HG03103 (cell line): ENCODE results near the gene SLC22A4.

Source experiments
- ATAC-seq: cut with Tn5 transposase; IDR thresholded peaks from one replicate; pipeline ENCODE4 v1.9.1; 2021; ENCODE audit warnings: low read depth; ENCODE audit not compliant: unreplicated experiment

Gene SLC22A4

DNA sequence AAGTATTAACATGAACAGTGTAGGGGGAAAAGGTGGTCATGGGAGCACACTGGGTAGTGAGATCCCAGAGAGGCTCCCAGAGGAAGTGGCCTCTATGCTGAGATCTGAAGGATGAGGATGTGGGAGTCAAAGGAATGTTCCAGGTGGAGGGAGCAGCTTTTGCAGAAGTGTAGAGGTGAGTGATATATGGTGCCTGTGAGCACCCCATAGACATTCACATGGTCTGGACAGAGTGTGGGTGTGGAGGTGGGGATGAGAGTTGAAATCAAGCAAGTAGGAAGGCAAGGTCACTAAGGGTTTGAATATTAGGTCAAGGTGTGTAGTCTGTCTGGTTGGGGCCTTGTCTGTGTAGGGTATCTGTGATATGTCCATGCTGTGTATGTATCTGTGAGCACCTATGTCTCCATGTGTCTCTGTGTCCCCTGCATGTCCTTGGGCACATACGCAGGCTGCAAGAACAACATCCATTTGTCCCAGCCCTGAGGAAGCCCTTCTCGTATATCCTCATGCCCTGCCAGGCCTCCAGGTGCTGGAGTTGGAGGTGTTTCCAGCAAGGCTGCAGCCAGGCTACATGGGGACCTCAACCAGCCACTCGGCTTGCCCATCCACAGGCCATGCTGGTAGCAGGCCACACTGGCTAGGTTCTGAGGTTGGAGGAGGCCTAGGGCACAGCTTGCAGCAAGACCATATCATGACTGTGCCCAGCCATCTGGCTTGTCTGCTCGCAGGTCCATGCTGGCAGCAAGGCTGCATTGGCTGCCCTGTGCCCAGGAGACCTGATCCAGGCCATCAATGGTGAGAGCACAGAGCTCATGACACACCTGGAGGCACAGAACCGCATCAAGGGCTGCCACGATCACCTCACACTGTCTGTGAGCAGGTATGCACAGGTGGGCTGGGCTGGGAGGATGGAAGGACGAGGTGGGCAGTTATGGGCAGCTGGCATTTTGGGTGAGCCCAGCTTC is 32.0 kb upstream of the SLC22A4 start:
- ATAC-seq, result no peak

DNA sequence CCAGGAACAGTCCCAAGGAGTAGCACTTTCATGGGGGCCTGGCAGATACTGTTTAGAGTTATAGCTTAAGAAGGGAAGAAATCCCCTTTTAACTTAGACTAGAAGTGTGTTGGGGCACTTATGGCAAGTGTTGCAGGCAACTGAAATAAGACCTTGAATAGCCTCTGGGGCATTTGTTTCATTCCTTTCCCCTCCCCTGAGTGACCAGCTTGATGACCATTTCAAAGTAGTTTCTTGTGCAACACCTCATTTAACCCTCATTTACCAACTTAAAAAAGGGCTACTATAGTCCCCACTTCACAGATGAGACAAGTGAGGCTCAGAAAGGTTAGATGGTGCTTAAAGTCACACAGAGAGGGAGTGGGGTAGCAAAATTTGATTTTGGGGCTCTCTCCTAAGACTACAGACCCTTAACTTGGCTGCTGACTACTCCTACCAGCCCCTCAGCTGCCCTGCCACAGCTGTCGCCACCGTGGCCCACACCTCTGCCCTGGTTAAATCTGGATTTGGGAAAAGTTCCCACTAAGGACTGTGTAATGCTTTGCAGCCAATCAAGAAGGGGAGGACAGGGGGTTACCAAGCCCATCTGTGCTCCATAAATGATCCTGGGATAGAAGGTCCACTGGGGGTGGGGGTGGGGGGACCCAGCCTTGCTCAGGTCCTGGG is 31.2 kb upstream of the SLC22A4 start:
- no peak for ATAC-seq

DNA sequence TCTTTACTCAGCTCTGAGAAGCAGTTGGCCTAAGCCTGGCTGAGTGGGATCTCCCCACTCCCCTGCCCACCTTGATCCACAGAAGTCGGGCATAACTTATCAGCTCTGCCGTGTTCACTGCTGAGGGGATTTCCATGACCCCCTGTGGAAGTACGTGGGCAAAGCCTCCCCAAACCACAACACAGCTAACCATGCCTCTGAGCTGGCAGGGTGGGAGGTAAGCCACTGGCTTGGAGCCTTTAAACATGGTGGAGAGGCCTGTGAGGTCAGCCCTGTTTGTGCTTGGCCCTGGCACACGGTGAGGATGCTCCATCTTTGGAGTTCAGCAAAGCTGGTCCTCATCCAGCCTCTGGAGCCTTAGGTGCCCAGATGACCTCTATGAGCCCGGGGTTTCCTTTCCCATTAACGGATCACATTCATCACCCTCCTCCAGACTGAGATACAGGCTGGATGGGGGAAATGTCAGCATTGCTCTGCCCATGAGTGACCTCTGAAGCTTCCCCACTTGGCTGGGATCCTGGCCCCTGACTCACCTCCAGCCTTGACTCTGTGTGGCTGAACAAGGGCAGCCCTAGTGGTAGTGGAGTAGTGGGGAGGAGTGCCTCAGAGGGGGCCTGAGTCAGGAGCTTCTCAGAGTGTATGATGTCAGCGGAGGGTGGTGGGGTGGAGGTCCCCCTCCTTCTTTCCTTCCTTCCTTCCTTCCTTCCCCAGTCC is 30.5 kb upstream of the SLC22A4 start:
- no peak for ATAC-seq

DNA sequence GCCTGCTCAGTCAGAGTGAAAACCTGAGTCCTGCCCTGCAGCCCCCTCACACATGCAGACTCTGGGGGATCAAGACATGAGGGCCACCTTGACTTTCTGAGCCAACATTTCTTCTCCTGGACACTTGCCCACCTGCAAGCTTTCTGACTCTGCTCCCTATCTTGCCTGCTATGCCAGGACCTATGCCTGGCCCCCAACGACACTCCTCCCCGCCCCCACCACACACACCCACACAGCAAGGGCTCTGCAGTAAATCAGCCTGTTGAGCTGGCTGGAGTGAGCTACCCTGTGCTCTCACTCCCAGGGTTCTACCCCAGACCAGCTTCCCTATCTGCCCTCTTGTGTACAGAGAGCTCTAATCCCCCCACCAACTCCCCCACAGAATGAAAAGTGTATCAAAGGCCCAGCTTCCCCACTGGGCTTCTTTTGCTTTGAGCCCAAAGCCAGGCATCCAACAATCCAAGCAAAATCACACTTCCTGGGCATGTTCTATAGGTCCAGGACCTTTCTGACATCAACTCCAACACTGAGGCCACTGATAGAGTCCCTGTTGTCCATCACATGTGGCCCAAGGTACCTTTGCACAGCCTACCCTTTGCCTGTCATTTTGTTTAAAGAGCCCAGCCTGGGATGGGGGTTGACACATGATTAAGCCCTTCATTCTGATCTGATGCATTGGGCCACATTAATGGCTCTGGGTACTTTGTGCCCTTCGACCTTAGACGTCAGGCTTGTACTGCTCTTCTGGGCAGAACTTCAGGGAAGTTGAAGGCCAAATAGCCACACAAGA is 29.5 kb upstream of the SLC22A4 start:
- ATAC-seq, result no peak

DNA sequence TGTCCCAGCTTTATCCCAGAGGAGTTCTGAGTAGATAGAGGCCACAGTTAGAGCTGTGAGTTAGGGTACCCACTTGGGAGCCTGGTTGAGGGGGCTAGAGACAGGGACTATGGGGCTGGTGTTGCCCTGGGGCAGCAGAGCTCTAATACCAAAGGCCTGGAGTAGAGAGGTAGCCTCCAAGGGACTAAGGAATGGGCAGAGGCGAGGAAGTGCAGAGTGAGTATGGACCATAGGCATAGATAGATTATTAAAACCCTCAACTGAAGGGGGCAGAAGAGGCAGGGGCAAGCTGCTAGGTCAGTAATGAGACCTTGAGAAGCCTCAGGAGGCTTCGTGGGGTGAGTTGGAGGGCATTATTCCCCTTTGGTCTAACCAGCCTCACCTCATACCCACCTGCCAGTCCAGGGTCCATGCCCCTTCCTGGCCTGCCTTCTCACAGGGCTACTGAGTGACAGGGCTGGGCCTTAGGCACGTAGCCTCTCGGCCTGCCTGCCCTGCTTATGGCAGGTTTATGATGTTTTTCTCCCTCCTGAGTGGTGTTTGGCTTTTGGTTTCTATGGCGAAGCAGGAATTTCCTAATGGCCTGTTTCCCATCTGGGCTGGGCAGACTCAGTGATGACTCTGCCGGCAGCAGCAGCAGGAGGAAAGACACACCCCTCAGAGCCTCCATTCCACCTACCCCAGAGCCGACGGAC is 28.7 kb upstream of the SLC22A4 start:
- no peak for ATAC-seq

DNA sequence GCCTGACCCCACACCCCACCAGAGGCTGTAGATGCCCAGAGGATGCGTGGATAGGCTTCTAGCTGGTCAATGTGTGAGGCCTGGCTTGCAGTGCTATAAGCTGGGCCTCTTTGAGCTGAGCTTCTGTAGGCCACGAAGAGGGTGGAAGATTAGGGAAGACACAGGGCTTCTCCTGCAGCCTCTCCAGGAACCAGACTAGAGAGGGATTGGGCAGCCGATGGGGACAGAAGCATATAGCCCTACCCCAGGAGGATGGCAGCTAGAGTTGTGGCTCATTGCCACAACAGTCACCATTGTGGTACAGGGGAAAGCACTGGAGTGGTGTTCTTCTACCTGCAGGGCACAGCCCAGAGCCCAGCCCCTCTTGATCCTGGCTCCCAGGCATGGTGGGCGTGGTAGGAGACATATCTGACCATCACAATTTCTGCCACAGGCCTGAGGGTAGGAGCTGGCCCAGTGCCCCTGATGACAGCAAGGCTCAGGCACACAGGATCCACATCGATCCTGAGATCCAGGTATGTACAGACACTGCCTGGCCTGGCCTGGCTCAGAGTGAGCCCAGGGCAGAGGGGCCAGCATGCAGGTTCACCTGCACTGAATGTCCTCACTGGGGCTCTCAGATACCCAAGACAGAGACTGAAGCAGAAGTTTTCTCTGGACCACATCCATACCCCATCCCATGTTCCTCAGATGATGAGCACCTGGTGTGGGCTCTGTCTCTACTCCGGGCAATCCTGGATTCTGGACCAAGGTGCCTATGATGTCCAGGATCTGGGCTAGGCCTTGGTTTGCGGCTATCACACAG is 28.0 kb upstream of the SLC22A4 start:
- ATAC-seq, result no peak

DNA sequence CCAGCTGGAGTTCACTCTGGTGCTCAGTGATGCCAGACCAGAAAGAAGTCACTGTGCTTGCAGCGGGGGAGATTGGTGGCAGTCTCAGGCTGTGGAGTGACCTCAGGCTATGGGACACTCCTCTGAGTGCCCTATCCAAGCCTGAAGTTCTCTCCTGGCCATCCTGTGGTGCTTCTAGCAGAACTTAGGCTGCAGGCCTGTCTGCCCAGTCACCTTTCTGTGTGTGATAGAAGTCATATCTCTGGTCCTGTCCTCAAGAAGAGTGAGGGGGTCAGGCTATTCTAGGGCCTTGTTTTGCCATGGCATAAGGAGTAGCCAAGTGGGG is 27.4 kb upstream of the SLC22A4 start:
- ATAC-seq, result no peak

DNA sequence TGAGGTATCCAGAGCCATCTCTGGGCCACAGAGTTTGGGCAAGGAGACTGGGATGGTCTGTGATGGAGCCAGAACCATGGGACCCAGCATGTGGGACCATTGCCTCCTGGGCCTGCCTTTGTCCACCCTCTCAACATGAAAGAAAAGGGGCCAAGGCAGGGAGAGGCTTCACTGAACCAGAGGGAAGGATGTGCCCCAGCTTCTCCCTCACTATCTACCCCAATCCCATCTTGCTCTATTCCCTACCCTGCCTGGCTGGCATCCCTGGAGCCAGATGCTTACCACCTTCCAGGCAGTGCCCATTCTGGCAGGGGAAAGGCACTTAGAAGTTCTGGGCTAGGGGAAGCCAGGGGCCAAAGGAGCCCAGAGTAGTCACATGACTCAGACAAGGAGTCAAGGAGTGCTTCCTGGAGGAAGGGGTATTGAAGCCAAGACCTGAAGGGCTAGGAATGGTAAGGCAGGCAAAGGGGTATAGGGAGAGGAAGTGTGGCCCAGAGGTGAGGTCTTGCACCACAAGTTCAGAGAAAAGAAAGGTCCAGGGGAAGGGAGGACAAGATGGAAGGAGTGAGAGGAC is 26.9 kb upstream of the SLC22A4 start:
- no peak for ATAC-seq

DNA sequence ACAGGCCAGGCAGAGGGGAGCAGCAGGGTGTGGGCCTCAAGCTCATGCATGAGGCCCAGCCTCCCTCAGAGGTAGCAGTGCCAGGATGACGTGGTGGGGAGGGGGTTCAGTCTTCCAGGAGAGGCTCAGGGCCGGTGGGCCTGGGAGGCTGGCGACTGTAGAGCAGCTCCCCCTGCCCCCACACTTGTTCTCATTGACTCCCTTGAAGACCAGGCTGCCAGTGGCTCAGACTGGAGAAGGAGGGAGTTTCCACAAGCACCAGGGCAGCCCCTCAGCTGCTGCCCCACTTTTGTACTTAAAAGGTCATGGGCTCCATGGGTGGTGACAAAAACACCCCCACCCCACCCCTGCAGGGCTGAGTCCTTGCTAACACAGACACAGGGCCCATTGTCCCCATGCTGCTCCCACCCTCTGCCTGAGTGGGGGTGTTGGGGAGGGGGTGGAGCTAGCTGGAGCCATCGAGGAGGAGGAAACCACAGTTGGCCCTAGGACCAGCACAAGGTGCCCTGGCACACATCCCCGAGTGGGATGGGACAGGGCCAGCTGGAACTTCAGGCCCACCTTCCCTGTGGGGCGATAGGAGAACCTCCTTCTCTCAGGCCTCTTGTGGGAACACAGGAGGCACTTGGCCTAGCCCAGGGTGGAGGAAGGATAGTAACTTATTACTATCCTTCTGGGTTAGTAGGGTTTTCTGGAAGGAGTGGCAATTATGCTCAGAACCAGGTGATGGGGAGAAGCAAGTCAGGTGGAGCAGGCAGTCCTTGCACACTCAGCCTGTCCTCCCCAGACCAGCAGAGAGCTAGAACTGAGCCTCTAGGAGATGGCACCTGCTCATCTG is 26.0 kb upstream of the SLC22A4 start:
- no peak for ATAC-seq

DNA sequence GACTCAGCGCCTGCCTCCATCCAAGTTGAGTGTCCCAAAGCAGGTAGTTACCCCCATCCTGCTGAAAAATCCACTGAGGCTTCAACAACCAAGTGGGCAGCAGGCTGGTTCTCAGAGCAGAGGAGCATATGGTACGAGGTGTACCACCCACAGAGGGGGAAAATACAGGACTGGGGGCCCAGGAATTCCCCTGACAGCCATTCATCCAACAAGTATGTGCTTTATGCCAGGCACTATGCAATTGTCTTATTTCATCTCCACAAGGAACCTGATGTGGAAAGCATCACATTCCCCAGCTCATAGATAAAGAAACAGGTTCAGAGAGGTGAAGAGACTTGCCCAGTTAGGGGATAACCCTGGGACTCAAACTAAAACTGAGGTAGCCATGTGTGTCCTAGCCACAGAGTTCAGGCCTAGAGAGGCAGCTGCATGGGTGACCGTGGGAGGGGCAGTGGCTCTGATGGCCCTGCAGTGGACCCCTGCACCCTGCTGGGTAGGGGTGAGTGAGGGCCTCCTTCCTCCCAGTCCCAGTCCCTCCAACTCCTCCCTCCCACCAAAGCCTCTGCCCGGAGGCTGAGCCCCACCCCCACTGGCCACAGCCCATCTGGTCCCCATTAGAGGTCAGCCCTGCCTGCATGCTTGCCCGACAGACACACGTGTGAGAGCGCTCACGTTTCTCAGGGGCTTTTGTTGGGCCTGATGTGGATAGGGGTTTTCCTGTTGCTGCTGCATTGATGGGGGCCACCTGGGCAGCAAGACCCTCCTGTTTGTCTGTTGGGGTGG is 25.2 kb upstream of the SLC22A4 start:
- peak; percentile 56 for ATAC-seq

DNA sequence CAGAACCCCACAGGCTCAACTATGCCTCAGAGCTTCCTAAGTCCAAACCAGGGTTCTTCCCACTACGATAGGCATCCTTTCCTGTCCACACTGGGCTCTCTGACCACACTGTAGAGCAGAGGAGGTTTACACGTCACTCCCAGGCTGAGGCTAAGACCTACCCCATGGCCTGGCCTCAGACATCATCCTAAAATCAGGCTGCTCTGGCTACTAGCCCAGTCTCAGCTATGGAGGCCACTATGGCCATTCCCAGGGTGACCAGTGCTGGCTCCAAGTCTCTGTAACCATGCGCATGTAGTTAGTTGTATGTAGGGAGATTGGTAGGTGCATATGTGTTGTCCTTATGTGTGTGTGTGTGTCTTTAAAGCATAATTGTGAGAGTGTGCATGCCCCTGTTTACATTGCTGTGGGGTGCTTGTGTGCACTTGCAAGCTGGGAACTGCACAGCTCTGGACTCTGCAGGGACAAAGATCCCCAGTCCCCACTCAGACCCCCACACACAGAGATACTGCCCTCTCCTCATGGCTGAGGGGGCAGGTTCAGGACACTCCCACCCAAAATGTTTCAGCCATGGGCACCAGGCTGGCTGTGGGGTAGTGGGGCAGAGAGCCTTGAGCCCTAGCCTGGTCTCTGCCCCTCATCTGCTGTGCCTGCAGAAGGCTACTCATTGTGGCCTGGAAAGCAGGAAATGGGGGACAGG is 24.4 kb upstream of the SLC22A4 start:
- ATAC-seq, result no peak

DNA sequence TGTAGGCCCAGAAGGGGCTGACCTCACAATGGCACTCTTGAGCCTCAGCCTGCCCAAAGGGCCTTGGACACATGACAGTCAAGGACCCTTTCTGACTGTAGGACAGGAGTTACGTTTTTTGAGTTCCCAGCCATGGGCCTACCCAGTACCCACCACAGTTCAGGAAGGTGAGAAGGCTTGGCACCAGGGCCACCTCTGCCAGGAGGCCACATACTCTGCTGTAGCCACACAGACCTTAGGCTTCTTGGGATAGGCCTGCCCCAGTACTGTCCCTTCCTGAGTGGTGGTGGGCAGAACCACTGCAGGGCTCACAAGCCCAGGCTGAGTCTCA is 23.9 kb upstream of the SLC22A4 start:
- no peak for ATAC-seq

DNA sequence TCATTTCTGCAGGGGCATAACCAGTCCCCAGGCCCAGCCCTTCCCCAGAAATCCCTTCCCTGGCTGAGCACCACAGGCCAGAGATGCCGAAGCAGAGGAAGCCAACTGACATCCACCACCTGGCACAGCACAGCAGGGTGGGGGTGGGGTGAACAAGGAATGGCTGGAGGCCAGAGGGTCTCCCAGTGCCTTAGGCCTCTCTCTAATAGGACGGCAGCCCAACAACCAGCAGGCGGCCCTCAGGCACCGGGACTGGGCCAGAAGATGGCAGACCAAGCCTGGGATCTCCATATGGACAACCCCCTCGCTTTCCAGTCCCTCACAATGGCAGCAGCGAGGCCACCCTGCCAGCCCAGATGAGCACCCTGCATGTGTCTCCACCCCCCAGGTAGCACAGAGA is 23.5 kb upstream of the SLC22A4 start:
- ATAC-seq, result no peak

DNA sequence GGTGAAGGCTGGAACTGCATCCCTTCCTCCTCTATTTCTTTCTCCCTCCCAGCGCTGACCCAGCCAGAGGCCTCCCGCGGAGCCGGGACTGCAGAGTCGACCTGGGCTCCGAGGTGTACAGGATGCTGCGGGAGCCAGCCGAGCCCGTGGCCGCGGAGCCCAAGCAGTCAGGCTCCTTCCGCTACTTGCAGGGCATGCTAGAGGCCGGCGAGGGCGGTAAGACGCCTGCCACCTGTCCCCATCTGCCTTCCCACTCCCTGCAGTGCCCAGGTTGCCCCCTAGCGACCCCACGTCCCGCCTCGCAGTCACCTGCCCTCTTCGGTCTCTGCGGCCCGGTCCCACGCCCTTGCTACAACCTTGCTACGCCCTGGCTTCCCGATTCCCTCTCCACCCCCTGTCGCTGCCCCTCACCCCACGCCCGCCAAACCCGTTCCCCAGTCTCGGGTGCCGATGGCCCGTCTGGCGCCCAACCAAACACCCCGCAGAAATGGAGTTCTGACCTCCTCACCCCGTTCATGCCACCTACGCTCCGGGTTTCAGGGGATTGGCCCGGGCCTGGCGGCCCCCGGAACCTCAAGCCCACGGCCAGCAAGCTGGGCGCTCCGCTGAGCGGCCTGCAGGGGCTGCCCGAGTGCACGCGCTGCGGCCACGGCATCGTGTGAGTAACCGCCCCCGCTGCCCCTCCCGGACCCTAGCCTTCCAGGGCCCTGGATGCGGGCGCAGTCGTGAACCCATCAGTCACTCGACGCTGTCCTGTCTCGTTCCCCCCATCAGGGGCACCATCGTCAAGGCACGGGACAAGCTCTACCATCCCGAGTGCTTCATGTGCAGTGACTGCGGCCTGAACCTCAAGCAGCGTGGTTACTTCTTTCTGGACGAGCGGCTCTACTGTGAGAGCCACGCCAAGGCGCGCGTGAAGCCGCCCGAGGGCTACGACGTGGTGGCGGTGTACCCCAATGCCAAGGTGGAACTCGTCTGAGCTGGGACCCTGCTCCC is 22.6 kb upstream of the SLC22A4 start:
- no peak for ATAC-seq

DNA sequence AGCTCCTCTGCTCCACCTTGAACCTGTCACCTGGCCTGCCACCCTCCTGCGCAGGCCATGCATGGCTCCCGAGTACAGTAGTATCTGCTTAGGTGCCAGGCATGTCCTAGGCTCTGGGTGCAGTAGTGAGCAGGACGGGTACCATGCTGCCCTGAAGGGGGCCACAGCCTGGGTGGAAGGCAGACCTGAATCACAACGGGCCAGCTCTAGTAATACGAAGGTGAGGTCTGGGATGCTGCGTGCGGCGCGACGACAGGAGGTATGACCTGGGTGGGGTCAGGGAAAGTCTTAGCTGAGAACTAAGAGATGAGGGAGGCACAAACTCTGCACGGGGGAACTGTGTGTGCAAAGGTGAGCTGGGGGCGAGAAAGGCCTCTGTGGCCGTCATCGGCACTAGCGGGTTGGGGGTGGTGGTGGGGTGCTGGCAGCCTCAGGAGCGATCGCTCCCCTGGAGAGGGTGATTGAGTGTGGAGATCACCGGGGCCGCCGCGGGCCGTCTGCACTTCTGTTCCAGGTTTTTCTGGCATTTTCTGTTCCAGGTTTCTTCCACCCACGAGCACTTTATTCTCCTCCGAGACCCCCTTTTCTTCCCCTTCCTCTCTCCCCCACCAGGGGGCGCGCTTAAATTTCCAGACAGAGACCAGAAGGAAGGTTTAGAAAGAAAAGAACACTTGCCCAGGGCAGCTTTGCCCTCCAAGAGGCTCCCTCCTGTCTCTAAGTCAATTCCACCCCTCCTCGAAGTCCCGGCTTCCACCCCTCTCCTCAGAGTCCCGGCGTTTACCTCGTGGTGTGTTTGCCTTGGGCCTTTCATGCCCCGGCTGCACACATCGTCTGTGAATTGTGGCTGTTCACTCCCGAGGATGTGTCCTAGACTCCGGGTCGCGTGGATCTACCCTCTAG is 21.6 kb upstream of the SLC22A4 start:
- ATAC-seq, result no peak
